ENCODE measurements around the gene OR6J1. TPM values are rescaled to one million over a fixed set of nuclear protein-coding genes. Genes with fewer than 3 reads are reported as not detected.

Gene OR6J1
- total RNA-seq, 2 experiments from 2014 or later, result not detected

DNA sequence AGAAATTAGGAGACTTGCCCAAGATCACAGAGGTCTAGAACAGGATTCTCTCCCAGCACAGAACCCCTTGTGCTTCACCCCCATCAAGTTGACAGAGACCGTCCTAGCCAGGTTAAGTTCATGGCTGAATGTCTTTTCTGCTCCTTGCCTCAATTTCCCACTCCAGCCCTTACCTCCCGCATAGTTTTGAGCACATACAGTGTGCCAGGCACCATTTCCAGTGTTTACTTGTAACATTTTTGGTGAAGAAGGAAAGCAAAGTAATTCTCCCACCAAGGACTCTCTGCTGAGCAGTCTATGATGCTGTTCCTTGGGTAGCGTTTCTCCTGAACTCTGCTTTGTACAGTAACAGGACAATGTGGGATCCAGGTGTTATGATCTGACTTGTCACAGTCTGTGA, 44.8 kb downstream of the OR6J1 start:
- intact Hi-C loops (cut with micrococcal nuclease), result loop anchor here (2.0 kb wide), 2 partner anchors 53 to 1291 kb away; no protein-coding TSS in a partner anchor
- Mint-ChIP-seq H3K9me3 (no peaks in the 10 kb centered on the region), H3K27me3 (ENCODE audit: low read depth) (no peaks in the 10 kb centered on the region), H3K27ac (peak overlapping the region; percentile 72), H3K4me3 (peak overlapping the region; percentile 90), H3K36me3 (ENCODE audit: low read depth) (peaks cover 8% of the 10 kb centered on the region), H3K4me1 (ENCODE audit: low read depth) (peaks cover 24% of the 10 kb centered on the region)
- CTCF ChIA-PET, result interaction anchor here (0.6 to 4.3 kb wide), 10 partner anchors 10 to 301 kb away, joined by 3 to 33 read pairs (median 8); partner anchors contain the start of genes DAD1 and OR6J1
- no peak for DNase-seq

- Mint-ChIP-seq H3K27me3 (ENCODE audit: low read depth) (no peaks in the 10 kb centered on the region), H3K9me3 (no peaks in the 10 kb centered on the region), H3K36me3 (ENCODE audit: low read depth) (peaks cover 8% of the 10 kb centered on the region), H3K27ac (peak overlapping the region; percentile 72), H3K4me1 (ENCODE audit: low read depth) (peaks cover 28% of the 10 kb centered on the region), H3K4me3 (peak overlapping the region; percentile 90)
- peak; percentile 74 for DNase-seq
- CTCF ChIA-PET, result interaction anchor here (0.6 to 4.3 kb wide), 11 partner anchors 9 to 302 kb away, joined by 3 to 33 read pairs (median 4); partner anchors contain the start of gene DAD1
- intact Hi-C loops (cut with micrococcal nuclease), result loop anchor here (1.0 to 2.0 kb wide), 3 partner anchors 10 to 1290 kb away; partner anchors contain the start of gene DAD1
Measured at GRCh38 chr14:22598896-22599244, 45.3 kb downstream of the OR6J1 start.

DNA sequence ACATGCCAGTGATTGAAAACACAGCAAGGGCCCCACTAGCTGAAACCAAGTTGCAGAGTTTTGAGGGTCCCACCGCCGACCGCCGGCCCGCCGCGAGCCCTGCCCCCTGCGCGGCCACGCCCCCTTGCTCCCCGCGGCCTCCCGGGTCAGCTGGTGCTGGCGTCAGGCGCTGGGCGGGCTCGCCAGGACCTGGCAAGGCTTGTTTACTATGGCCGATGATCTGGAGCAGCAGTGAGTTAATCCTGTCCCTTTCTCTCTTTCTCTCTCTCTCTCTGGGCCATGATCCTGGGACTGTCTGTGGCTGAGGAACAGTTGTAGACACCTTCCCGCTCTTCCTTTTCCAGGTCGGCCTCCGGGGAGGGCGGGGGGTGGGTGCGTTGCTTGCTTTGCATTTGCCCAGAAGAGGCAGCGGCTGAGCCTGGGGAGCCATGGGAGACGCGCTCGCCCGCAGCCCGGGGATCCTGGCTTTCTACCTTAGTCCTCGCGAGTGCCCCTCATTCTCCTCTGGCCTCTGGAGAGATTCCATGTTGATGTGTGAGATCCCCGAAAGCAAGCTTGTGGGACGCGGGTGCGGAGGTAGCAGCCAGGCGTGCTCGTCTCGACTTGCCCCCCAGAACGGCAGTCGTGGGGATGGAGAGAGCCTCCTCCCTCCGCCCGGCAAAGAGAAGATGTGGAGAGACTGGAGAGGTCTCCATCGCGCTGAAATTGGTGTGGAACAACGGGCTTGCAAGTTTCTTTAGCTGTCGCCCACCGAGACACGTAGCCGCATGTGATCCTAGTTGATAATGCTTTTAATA, 45.9 kb downstream of the OR6J1 start, which contains the start of gene ABHD4:
Gene ABHD4 (plus strand): TSS at position 202 of the 797 bp plus-strand sequence. CDS start 7 bp downstream, at position 209.
- Mint-ChIP-seq H3K27ac (peak within 1 kb of the TSS; percentile 72), H3K36me3 (ENCODE audit: low read depth) (peaks cover 8% of the 10 kb centered on the region), H3K27me3 (ENCODE audit: low read depth) (no peaks in the 10 kb centered on the region), H3K4me1 (ENCODE audit: low read depth) (peaks cover 28% of the 10 kb centered on the region), H3K9me3 (no peaks in the 10 kb centered on the region), H3K4me3 (peak within 1 kb of the TSS; percentile 90)
- CTCF ChIA-PET, result interaction anchor here (0.6 to 4.3 kb wide), 10 partner anchors 9 to 233 kb away, joined by 3 to 33 read pairs (median 4); partner anchors contain the start of gene DAD1
- DNase-seq, result peak; percentile 75
- intact Hi-C loops (cut with micrococcal nuclease), result loop anchor here (1.0 to 2.0 kb wide), 3 partner anchors 9 to 1289 kb away; partner anchors contain the start of gene DAD1

GRCh38 chr14:22597771-22598098, 46.4 kb downstream of the OR6J1 start:
- Mint-ChIP-seq H3K4me3 (peak overlapping the region; percentile 90), H3K27me3 (ENCODE audit: low read depth) (no peaks in the 10 kb centered on the region), H3K27ac (no peak overlapping the region), H3K9me3 (no peaks in the 10 kb centered on the region), H3K36me3 (ENCODE audit: low read depth) (peaks cover 4% of the 10 kb centered on the region), H3K4me1 (ENCODE audit: low read depth) (peaks cover 31% of the 10 kb centered on the region)
- DNase-seq, result no peak
- intact Hi-C loops (cut with micrococcal nuclease), result loop anchor here (1.0 to 2.0 kb wide), 3 partner anchors 8 to 1289 kb away; partner anchors contain the start of gene DAD1
- CTCF ChIA-PET, result interaction anchor here (2.6 to 4.3 kb wide), 3 partner anchors 8 to 56 kb away, joined by 17 to 33 read pairs (median 17); partner anchors contain the start of gene DAD1

DNA sequence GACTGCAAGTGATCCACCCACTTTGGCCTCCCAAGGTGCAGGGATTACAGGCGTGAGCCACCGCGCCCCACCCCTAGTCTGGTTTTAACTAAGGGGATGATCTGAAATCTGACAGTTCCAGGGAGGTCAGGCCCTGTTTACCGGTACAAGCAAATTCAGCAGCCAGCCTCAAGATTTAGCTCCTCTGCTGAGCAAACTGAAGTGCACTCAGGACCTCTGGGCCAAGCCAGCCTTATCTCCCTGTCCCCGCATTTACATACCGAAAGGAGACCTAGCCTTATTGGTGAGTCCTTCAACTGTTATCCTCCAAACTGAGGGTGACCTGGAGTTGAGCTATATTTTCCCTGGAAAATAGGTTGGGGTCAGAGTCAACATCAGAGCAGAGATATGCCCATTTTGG, 46.9 kb downstream of the OR6J1 start:
- no peak overlapping the region for H3K27ac Mint-ChIP-seq
- H3K9me3 Mint-ChIP-seq, result no peaks in the 10 kb centered on the region
- CTCF ChIA-PET, result interaction anchor here (0.6 to 4.3 kb wide), 4 partner anchors 8 to 56 kb away, joined by 3 to 33 read pairs (median 17); partner anchors contain the start of gene DAD1
- peaks cover 36% of the 10 kb centered on the region for H3K4me1 Mint-ChIP-seq (ENCODE audit: low read depth)
- DNase-seq, result no peak
- H3K27me3 Mint-ChIP-seq (ENCODE audit: low read depth), result no peaks in the 10 kb centered on the region
- peak overlapping the region; percentile 17 for H3K4me3 Mint-ChIP-seq
- peaks cover 3% of the 10 kb centered on the region for H3K36me3 Mint-ChIP-seq (ENCODE audit: low read depth)
- intact Hi-C loops (cut with micrococcal nuclease), result no loop called here

DNA sequence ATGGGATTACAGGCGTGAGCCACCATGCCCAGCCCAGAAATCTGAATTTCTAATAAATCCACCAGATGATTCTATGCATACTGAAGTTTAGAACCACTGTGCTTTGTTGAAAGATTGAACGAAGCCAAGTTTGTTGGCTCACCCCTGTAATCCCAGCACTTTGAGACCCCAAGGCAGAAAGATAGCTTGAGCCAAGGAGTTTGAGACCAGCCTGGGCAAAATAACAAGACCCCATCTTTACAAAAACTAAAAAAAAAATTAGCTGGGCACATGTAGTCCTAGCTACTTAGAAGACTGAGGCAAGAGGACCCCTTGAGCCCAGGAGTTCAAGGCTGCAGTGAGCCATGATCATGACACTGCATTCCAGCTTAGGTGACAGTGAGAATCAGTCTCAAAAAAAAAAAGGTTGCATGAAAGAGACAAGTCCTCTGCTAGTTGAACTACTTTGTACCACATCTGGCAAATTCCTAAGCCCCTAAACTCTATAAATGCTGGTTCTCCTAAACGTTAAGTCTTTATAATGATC, 47.7 kb downstream of the OR6J1 start:
- H3K4me3 Mint-ChIP-seq, result no peak overlapping the region
- intact Hi-C loops (cut with micrococcal nuclease), result no loop called here
- H3K27ac Mint-ChIP-seq, result no peak overlapping the region

GRCh38 chr14:22594156-22594716, 49.9 kb downstream of the OR6J1 start:
- Mint-ChIP-seq H3K4me3 (no peak overlapping the region), H3K9me3 (no peaks in the 10 kb centered on the region), H3K4me1 (ENCODE audit: low read depth) (peaks cover 43% of the 10 kb centered on the region), H3K27me3 (ENCODE audit: low read depth) (no peaks in the 10 kb centered on the region), H3K36me3 (ENCODE audit: low read depth) (no peaks in the 10 kb centered on the region), H3K27ac (no peak overlapping the region)
- CTCF ChIA-PET, result interaction anchor here (1.0 to 3.1 kb wide), 4 partner anchors 24 to 259 kb away, joined by 3 to 21 read pairs (median 6); partner anchors contain the start of gene OR6J1
- DNase-seq, result no peak
- intact Hi-C loops (cut with micrococcal nuclease), result no loop called here

More for the DNA sequence above, 47.7 kb downstream of the OR6J1 start:
- CTCF ChIA-PET, result interaction anchor here (0.6 to 4.3 kb wide), 3 partner anchors 11 to 187 kb away, joined by 3 to 33 read pairs (median 3); no protein-coding TSS in a partner anchor
- Mint-ChIP-seq H3K4me1 (ENCODE audit: low read depth) (peaks cover 42% of the 10 kb centered on the region), H3K27me3 (ENCODE audit: low read depth) (no peaks in the 10 kb centered on the region), H3K9me3 (no peaks in the 10 kb centered on the region), H3K36me3 (ENCODE audit: low read depth) (no peaks in the 10 kb centered on the region)
- DNase-seq, result no peak

DNA sequence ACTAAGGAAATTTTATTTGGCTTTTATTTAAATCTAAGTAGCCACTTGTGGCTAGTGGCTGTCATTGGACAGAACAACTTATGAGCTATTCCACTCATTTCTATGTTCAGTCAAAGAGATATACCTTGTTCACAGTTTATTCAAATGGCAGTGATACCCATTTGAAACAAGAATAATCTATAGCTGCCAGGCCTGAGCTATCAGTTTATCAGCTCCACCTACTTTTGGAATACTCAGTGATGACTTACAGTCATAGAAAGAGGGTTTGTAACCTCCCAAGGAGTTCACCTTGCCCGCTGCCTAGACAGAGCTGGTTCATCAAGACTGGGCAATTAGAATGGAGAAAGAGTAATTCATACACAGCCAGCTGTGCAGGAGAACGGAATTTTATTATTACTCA, 50.6 kb downstream of the OR6J1 start:
- peaks cover 38% of the 10 kb centered on the region for H3K4me1 Mint-ChIP-seq (ENCODE audit: low read depth)
- no peaks in the 10 kb centered on the region for H3K27me3 Mint-ChIP-seq (ENCODE audit: low read depth)
- H3K9me3 Mint-ChIP-seq, result no peaks in the 10 kb centered on the region
- intact Hi-C loops (cut with micrococcal nuclease), result no loop called here
- no peak overlapping the region for H3K27ac Mint-ChIP-seq
- DNase-seq, result no peak
- H3K36me3 Mint-ChIP-seq (ENCODE audit: low read depth), result no peaks in the 10 kb centered on the region
- no peak overlapping the region for H3K4me3 Mint-ChIP-seq
- CTCF ChIA-PET, result interaction anchor here (0.7 to 3.1 kb wide), 4 partner anchors 23 to 260 kb away, joined by 3 to 21 read pairs (median 6); partner anchors contain the start of gene OR6J1

DNA sequence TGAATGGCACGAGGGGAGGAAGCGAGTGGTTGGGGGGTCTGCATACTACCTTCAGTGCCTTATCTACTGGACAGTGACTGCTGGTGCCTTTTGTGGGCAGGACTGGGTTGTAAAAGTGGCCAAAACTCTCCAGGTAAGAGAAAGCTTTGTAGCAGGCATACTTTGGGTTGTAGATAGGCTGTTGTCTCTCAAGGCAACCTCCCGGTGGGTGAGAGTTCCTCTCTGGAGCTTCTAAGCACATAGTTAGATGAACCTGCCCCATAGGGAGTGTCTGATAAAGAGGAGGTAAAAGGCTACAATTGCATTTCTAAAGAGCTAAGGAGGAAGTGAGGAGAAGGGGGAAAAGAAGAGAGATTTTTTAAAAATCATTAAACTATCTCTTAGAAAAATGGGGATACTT, 51.0 kb downstream of the OR6J1 start:
- intact Hi-C loops (cut with micrococcal nuclease), result no loop called here
- Mint-ChIP-seq H3K9me3 (no peaks in the 10 kb centered on the region), H3K4me1 (ENCODE audit: low read depth) (peaks cover 36% of the 10 kb centered on the region), H3K36me3 (ENCODE audit: low read depth) (peaks cover under 1% of the 10 kb centered on the region), H3K4me3 (no peak overlapping the region), H3K27ac (no peak overlapping the region), H3K27me3 (ENCODE audit: low read depth) (no peaks in the 10 kb centered on the region)
- no peak for DNase-seq
- CTCF ChIA-PET, result interaction anchor here (0.6 to 3.1 kb wide), 6 partner anchors 23 to 260 kb away, joined by 3 to 21 read pairs (median 3); partner anchors contain the start of gene OR6J1

GRCh38 chr14:22589096-22589839, 54.9 kb downstream of the OR6J1 start, which contains the start of gene DAD1:
DAD1 (minus strand) TSS chr14:22589224; CDS start chr14:22589157, 67 bp downstream.
- Mint-ChIP-seq H3K27ac (peak within 1 kb of the TSS; percentile 99), H3K27me3 (ENCODE audit: low read depth) (no peaks in the 10 kb centered on the region), H3K4me3 (peak within 1 kb of the TSS; percentile 98), H3K36me3 (ENCODE audit: low read depth) (peaks cover 29% of the 10 kb centered on the region), H3K9me3 (no peaks in the 10 kb centered on the region), H3K4me1 (ENCODE audit: low read depth) (peaks cover 68% of the 10 kb centered on the region)
- CTCF ChIA-PET, result interaction anchor here (0.6 to 11.5 kb wide), 18 partner anchors 9 to 264 kb away, joined by 3 to 135 read pairs (median 4); partner anchors contain the start of genes ABHD4 and OXA1L
- intact Hi-C loops (cut with micrococcal nuclease), result loop anchor here (1.0 to 10.0 kb wide), 11 partner anchors 9 to 1320 kb away; partner anchors contain the start of genes ABHD4, HNRNPC, LRP10 and OXA1L
- peak; percentile 100 for DNase-seq

GRCh38 chr14:22588526-22589095, 55.5 kb downstream of the OR6J1 start:
- H3K4me3 Mint-ChIP-seq, result peak overlapping the region; percentile 98
- peaks cover 72% of the 10 kb centered on the region for H3K4me1 Mint-ChIP-seq (ENCODE audit: low read depth)
- CTCF ChIA-PET, result interaction anchor here (1.0 to 11.5 kb wide), 14 partner anchors 8 to 265 kb away, joined by 3 to 135 read pairs (median 4); partner anchors contain the start of gene ABHD4
- H3K27ac Mint-ChIP-seq, result peak overlapping the region; percentile 99
- peak; percentile 46 for DNase-seq
- H3K36me3 Mint-ChIP-seq (ENCODE audit: low read depth), result peaks cover 30% of the 10 kb centered on the region
- no peaks in the 10 kb centered on the region for H3K27me3 Mint-ChIP-seq (ENCODE audit: low read depth)
- no peaks in the 10 kb centered on the region for H3K9me3 Mint-ChIP-seq
- intact Hi-C loops (cut with micrococcal nuclease), result loop anchor here (1.0 to 10.0 kb wide), 12 partner anchors 10 to 1319 kb away; partner anchors contain the start of genes ABHD4, HNRNPC, LRP10 and OXA1L
